C1 segment of cervical spinal cord (tissue), 14 donors: ENCODE results near the gene HEATR9.
"Not testable (repeated sequence)": the region's sequence is repeated elsewhere in the genome, so short reads cannot be mapped to it uniquely, and the experiment has no call there.

Source experiments
- DNase-seq, 14 donors: peaks; one replicate each; lab custom pipeline; 2025; lab: John Stamatoyannopoulos, UW

Gene HEATR9, protein sequence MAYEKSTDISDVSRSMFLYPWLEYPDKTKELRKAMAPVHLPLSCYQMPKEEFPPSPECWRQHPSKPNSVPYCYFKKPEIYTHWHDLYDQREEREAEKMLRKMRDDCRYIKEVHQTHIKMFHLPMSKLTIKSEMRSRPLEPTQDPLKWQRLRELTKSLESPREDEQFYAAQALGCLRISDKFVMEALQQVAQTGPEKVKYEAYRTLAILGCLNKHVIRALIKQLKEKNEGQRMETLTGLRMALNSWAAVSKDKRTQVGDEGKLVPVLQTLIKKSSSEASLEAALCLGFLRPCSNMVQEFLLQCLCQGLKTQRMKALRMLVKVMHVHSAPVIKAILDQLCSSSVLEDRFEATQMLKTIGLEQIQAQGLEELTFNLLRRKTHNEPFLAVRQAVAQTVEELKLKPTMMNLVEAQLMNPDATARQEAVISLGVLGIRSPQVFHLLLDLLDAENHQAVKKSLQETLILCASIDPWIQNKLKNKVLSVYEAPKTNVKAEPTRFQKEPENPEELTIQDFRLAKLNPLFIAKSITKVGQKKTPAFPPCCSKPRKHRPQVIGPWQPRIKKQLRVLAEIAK

DNA sequence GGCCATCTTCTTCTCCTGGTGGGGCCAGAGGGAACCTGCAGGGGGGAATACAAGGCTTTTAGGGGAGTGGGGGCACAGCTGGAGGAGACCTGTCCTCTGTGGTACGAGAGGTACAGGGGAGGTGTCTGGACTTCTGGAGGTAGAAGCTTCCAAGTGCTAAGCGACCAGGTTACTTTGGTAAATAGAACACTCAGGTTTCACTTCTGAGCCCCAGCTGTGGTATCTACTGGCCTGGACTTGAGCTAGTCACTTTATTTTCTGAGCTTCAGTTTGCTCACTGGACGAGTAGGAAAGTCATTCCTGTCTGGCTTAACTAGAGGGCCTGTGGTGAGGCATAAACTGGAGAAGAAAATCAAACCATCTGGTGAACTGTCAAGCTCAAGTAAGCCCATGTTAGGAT lies at the start of gene HEATR9:
Gene HEATR9, minus strand, starts transcription at position 155 of the 400 bp plus-strand sequence. Its CDS starts 149 bp downstream, at position 6.
- DNase-seq: no peak

DNA sequence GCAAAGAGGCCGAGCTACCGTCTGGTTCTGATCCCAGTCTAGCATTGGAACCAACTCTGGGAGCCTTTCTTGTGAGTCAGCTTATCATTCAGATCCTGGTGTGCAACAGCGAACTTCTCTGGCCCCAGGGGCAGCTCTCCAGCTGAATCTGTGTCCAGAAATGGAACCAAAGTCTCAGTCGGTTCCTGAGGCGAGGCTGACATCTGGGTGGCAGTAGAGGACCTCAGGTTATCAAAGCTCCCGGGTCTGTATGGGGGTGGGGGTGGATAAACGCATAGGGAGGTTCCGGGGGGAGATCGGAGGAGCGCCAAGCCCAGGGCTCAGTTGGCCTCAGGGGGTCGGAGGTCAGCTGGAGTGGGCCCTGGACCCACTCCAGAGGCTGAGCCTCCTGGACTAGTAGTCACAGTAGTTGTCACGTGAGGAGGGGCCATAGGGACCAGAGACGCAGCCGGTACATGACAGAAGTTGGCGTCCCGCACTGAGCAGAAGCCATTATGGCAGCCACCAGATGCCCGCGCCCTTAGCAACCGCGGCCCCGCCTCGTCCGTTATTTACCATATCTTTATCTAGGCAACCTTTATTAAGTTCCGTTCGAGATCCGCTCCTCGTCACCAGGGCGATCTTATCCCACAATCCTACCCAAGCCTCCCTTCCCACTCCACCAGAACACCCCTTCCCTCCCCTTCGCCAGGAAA lies 49.0 kb upstream of the HEATR9 start:
- DNase-seq: no peak

DNA sequence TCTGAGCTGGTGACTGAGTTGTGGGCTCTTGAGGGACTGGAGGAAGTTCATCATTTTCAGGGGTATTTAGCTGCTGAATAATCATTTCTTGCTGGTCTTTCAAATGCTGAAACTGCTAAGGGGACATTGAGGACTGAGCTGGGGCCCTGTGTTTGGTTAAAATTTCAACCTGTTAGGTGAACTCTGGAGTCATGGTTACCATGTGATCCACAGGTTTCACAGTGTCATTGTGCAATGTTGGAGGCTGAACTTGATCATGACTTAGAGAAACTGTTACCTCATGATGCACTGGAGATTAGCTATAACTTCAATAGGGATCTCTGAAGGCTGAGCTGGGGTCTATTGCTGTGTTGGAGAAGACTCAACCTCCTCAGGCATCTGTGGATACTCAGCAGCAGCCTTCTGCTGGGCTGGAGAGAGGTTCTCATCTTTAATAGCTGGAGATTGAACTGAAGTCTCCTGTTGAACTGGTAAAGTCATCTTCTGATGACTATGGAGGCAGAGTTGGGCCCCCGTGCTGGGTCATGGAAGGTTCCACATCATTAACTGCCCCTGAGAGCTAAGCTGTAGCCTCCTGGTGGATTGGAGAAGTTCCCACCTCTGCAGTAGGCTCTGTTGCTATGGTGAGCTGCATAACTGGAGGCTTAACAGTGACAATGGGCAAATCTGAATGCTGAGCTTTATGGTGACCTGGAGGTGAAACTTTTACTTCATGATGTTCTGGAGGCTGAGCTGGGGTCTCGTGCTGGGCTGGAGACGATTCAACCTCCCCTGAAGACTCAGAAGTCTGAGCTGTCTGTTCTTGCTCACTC lies 46.7 kb upstream of the HEATR9 start:
- no peak for DNase-seq

DNA sequence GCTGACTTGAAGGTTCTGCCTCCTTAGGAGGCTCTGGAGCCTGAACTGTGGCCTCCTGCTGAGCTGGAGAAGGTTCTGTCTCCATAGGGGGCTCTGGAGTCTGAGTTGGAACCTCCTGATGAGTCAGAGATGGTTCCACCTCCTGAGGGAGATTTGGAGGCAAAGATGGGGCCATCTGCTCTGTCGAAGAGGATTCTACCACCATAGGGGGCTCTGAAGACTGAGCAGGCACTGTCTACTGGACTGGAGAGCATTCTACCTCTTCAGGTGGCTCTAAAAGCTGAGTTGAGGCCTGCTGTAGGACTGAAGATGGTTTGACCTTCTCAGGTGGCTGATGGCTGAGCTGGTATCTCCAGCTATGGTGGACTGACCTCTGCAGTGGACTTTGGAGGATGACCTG lies 45.7 kb upstream of the HEATR9 start:
- no peak for DNase-seq

DNA sequence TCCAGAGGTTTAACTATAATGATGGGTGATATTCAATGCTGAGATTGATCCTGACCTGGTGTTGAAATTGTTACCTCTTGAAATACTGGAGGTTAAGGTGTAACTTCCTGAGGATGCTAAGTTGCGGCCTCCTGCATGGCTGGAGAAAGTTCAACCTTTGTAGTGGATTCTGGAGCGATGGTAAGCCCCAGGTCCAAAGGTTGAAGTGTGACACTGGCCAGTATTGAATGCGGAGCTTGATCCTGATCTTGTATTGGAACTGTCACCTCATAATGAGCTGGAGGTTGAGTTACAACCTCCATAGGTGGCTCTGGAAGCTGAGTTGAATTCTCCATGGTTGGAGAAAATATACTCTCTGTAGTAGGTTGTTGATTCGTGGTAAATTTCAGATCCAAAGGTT lies 44.9 kb upstream of the HEATR9 start:
- DNase-seq: no peak

DNA sequence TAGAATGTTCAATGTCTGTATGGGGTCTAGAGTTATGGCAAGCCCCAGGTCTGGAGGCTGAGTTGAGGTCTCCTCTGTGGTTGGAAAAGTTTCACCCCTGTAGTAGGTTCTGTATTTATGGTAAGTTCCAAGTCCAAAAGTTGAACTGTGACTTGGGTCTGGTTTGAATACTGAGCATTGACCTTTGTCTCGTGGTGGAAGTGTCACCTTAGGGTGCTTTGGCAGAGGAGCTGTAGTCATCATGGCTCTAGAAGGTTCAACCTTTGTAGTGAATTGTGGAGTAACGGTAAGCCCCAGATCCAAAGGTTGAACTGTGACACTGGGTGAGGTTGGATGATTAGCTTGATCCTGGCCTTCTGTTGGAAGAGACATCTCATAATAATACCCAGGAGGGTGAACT lies 44.3 kb upstream of the HEATR9 start:
- DNase-seq: no peak

DNA sequence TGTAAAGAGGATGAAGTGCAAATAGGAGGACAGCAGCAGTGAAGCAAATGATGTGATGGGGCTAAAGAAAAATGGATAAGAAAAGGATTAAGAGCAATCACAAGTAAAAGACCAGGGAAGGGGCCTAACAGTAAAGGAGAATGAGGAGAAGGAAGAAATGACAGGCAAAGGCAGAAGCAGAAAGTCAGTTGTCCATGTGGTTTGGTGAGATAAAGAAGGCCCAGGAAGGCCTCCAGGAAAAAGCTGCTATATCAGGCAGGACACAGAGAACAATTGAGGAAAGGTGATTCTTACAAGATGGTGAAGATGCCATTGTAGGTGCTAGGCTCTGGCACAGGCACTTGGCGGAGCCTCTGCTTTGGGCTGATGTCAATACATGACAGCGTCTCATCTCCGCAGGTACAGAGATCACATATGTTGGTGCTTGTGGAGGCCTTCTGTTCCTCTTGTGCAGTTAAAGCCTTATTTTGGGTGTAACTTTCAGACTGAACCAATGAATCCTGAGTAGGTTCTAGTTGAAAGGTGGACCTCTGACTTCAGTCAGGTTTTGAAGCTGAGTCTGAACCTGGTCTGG lies 43.7 kb upstream of the HEATR9 start:
- no peak for DNase-seq

DNA sequence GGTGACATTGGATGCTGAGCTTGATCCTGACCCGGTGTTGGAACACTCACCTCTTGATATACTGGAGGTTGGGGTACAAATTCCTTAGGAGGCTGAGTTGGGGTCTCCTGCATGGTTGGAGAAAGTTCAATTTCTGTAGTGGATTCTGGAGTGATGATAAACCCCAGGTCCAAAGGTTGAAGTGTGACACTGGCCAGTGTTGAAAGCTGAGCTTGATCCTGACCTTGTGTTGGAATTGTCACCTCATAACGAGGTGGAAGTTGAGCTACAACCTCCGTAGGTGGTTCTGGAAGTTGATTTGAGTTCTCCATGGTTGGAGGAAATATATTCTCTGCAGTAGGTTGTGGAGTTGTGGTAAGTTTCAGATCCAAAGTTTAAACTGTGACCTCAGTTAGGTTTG lies 40.7 kb upstream of the HEATR9 start:
- DNase-seq: no peak

DNA sequence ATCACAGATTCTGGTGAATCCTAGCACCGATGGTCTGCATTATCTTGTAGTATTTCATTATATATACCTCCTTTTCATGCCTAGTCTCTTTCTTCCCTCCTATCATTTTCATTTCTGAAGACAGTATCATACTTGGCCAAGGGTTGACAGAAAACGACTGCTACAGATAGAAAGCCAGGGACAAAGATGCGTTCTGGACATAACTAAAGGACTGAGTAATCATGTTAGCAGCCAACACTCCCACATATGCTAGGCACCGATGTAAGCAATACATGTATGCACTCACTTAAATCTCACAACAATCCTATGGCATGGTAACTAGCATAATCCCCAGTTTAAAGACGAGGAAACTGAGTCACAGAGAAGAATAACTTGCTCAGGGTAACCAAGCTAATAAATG lies 39.0 kb upstream of the HEATR9 start:
- DNase-seq: no peak

DNA sequence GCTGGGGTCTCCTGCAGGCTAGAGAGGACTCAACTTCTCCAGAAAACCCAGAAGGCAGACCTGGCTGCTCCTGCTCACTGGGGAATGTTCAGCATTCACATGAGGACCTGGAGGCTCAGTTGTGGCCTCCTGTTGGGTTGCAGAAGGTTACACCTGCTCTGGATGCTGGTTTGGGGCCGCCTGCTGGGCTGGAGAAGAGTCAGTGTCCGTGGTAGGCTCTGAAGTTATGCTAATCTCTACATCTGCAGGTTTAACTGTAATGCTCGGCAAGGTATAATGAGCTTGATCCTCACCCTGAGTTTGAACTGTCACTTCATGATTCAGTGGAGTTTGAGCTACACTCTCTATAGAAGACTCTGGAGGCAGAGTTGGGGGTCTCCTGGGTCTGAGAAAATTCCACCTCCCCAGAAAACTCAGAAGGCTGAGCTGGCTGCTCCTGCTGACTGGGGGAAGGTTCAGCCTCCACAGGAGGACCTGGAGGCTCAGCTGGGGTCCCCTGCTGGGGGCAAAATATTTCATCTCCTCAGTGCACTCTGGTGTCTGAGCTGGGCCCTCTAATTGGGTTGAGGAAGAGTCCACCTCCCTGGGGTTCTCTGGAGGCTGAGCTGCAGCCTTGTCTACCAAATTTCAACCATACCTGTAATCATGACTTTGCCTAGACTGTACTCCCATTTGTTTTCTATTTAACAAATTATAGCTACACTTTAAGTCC lies 38.4 kb upstream of the HEATR9 start:
- DNase-seq: no peak

DNA sequence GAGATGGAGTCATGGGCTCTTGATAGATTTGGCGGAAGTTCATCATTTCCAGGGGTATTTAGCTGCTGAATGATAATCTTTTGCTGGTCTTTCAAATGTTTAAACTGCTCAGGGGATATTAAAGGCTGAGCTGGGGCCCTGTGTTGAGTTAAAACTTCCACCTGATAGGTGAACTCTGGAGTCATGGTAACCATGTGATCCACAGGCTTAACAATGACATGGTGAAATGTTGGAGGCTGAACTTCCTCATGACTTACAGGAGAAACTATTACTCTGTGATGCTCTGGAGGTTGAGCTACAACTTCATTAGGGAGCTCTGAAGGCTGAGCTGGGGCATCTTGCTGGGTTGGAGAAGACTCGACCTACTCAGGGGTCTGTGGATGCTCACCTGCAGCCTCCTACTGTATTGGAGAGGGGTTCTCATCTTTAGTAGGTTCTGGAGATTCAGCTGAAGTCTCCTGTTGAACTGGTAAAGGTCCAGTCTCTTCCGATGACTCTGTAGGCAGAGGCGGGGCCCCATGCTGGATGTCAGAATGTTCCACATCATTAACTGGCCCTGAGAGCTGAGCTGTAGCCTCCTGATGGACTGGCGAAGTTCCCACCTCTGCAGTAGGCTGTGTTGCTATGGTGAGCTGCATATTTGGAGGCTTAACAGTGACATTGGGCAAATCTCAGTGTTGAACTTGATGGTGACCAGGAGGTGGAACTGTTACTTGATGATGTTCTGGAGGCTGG lies 37.7 kb upstream of the HEATR9 start:
- no peak for DNase-seq

DNA sequence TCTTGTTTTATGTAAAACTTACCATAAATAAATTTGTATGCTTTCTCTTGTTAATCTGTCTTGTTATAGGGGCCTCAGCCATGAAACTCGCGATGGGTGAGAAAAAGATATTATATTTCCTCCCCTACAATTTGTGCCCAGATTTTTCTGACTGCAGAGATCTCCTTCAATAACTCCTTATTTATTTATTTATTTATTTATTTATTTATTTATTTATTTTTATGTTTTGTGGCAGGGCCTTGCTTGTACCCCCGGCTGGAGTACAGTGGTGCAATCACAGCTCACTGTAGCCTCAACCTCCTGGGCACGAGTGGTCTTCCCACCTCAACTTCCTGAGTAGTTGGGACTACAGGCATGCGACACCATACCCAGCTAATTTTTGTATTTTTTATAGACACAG lies 34.8 kb upstream of the HEATR9 start:
- no peak for DNase-seq

DNA sequence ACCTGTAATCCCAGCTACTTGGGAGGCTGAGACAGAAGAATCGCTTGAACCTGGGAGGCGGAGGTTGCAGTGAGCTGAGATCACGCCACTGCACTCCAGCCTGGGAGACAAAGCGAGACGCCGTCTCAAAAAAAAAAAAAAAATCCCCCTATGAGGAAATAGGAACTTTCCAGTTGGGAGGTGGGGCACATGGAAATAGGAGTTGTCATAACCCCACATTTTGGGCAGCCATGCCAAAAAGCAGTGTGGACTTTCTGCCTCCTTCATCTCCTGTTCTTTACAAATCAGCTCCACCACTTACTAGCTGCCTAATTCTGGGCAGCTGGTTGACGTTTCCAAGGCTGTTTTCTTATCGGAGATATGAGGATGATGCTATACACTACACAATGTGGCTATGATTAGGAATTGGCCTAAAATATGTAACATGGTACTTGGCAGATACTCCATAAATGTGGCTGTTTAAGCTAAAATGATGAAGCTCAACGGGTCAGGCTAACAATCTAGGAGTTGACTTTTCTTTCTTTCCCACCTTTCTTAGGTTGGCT lies 33.0 kb upstream of the HEATR9 start:
- no peak for DNase-seq

DNA sequence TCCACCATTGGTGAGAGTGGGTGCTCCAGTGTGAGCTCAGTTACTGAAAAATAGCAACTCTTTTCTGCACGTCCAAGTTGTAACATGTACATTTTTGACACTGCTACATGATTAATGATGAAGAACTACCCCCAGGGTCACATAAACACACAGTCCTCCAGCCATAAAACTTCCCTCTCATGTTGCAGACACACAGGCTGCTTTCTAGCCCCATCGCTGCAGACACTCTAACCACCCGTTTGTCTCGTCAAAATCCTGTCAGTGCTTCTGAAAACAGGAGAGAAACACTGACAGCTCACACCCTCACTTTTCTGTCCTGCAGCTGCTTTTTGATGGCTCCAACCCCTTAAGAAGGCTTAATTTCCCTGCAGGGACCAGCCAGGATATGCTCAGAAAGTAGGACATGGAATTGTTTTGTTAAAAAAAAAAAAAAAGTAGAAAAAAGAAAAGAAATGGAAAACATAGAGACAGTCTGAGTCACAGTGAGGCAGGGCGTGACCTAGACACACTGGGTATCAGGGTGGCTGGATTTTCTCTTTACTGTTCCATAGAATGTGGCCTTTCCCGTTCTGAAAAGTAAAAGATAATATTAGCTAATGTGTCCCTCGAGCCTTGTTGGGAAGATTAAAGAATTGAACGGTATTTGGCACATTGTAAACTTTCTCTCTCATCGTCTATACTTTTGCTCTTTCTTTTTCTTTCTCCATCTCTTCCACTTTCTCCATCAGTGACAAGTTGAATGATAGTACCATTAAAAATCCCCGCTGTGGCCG lies 32.2 kb upstream of the HEATR9 start:
- DNase-seq: no peak

DNA sequence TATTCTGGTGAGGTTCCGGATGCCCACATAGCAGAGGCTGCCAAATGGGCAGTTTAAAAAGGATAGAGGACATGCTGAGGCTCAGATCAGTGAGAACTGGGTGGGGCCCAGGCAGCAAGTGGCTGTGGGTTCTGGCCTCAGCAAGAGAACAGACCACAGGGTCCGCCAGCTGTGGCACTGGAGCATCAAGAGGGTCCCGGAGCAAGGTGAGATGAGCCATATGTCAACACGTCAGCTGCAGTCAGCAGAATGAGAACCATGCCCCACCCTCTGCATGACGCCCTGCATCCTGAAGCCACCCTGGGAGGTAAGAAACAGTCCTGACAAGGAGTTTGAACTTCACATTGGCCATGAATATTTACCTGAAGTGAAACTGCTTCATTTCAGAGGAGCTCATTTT lies 31.6 kb upstream of the HEATR9 start:
- no peak for DNase-seq

DNA sequence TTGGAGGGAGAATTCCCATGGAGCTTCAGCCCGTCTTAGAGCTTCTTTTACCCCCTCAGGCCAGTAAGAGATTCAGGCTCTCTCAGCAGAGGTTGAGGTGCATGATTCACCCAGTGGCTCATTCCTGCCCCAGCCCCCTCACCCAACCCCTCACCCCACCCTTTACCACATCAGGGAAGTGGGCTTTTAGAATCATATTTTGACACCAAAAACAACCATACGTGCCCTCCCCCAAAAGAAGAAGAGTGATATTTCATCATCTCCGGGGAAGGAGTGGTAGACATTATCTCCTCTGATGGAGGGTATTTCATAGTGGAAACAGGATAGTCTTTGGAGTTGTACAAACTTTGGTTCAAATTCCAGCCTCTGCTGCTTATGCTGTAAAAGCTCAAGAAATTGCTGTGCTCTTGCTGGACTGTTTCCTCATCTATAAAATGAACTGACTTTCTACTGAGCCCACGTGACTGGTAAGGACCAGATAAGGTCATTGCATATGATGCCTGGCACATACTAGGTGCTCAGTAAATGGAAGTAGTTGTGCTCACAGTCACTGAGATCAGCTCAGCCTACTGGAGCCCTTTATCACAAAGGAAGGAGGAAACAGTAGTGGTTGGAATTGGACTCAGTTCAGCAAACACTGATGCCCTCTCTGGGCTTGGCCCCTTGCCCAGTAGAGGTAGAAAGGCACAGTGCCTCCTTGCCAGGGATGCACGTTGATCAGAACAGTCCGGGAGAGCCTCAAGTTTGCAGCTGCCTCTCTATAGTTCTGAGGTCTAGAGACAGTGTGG lies 29.8 kb upstream of the HEATR9 start:
- no peak for DNase-seq

DNA sequence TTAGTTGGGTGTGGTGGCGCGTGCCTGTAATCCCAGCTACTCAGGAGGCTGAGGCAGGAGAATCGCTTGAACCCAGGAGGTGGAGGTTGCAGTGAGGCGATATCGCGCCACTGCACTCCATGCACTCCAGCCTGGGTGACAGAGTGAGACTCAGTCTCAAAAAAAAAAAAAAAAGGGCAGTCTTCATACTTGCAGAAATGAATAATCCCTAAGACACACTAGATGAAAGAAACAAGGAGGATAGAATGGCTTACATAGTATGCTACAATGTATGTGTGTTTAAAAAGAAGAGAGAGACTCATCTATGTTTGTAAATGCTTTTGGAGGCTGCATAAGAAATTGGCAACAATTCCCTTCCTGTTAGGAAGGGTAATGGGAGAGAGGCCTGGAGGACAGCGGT lies 29.1 kb upstream of the HEATR9 start:
- DNase-seq: not testable (repeated sequence)
